Activated naive CD8-positive, alpha-beta T cell treated with anti-CD3 and anti-CD28 coated beads, Interleukin-2, amount 10 ng/mL, durations not matched to agents 7 days and 5 days (primary cell): Measurements from ENCODE around the gene PXYLP1. TPM values are rescaled to one million over a fixed set of nuclear protein-coding genes. Genes with fewer than 3 reads are reported as not detected.

Experiments used
- ATAC-seq: fragments of 150-1000 bp; cut with Tn5 transposase; one replicate; pipeline ENCODE4 v1.10.0; 2021; ENCODE audit warnings: low read depth, moderate library complexity
- POLR2A ChIA-PET: fragments of 350-600 bp; sonication (Branson Sonifier 250); formaldehyde crosslinking; loops from one replicate; lab custom pipeline; 2021; ENCODE audit warnings: antibody characterized with exemption; lab: Charles Lee
- DNase-seq: peaks from one replicate; pipeline ENCODE4 v3.0.0; 2021
- H3K27ac Mint-ChIP-seq: one replicate; pipeline ENCODE4 v1.8.0; 2022; ENCODE audit warnings: mild to moderate bottlenecking, mixed read lengths
- H3K27me3 Mint-ChIP-seq: one replicate; pipeline ENCODE4 v1.8.0; 2022; ENCODE audit warnings: mild to moderate bottlenecking, moderate library complexity, mixed read lengths
- H3K36me3 Mint-ChIP-seq: one replicate; pipeline ENCODE4 v1.8.0; 2021; ENCODE audit warnings: mild to moderate bottlenecking, mixed read lengths
- H3K4me1 Mint-ChIP-seq: one replicate; pipeline ENCODE4 v1.8.0; 2021; ENCODE audit warnings: mixed read lengths
- H3K4me3 Mint-ChIP-seq: one replicate; pipeline ENCODE4 v1.8.0; 2022; ENCODE audit warnings: mild to moderate bottlenecking, moderate library complexity, mixed read lengths
- H3K9me3 Mint-ChIP-seq: one replicate; pipeline ENCODE4 v1.8.0; 2021; ENCODE audit warnings: mixed read lengths
- total RNA-seq, 2 experiments: library from RNA; stranded (reverse); gene quantifications; one replicate each; pipeline ENCODE4 v1.2.3, GENCODE V29; 2021

Gene PXYLP1
- total RNA-seq, 2 experiments from 2014 or later: 15.8 to 19.5 TPM

DNA sequence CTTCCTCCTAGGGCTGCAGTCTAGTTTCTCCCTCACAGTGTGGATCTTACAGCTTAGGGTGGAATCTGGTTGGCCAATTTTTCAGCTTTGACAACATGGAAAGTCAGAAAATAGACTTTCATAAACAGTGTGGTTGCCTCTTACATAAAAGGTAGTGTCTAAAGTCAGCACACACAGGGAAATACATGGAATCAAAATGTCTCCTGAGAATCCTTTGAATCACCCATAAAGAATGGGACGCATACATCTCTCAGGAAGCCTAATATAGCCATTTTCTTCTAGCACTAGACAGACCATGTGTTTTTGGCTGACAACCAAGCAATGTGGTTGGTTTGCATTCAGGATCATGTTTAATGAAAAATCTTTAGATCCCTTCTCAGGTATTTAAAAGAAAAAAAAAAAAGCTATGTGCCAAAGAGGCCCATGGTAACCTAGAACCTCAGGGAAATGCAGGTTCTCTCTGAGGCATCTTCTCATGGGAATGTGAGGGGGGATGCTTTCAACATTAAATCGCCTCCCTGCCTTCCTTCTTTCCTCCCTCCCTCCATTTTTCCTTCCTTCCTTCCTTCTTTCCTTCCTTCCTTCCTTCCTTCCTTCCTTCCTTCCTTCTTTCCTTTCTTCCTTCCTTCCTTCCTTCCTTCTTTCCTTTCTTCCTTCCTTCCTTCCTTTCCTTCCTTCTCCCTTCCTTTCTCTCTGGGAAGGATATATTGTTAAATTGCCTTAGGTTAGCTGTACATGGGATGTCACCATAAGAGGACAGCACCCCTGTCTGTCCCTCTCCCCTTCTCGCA, 102.4 kb downstream of the PXYLP1 start:
- H3K36me3 Mint-ChIP-seq: no peaks in the 10 kb centered on the region
- no peaks in the 10 kb centered on the region for H3K4me1 Mint-ChIP-seq
- POLR2A ChIA-PET: interaction anchor here (0.7 kb wide), 1 partner anchor 119 kb away, joined by 5 read pairs; no protein-coding TSS in a partner anchor
- H3K27me3 Mint-ChIP-seq: peaks cover 2% of the 10 kb centered on the region
- no peak overlapping the region for H3K27ac Mint-ChIP-seq
- no peak overlapping the region for H3K4me3 Mint-ChIP-seq
- DNase-seq: no peak
- no peak for ATAC-seq
- H3K9me3 Mint-ChIP-seq: no peaks in the 10 kb centered on the region

DNA sequence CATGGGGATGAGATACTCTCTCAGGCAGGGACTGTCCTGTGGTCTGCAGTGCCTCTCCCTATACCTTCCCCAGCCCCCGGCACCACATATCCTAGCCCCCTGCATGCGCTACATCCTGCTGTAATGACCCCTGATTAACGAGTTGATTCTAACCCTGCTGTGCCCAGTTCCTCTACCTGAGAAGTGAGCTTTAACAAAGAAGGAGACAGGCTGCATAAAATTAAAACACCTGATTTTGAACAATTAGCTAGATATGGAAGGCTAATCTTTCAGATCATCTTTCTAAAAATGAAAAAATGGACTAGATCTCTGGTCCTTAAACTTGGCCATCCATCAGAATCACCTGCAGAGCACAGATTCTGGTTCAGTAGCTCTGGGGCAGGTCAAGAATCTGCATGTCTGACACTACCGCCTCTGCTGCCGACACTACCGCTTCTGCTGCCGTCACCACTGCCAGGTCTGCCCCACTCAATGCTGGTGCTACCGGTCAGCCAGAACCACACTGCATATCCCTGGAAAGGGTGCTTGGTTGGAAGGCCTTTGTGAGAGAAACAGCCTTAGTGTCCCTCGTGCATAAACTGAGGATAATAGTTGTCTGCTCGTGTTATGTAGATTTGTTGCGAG, 103.1 kb downstream of the PXYLP1 start:
- H3K9me3 Mint-ChIP-seq: no peaks in the 10 kb centered on the region
- DNase-seq (no peak), ATAC-seq (no peak)
- no peaks in the 10 kb centered on the region for H3K36me3 Mint-ChIP-seq
- POLR2A ChIA-PET: interaction anchor here (0.7 kb wide), 1 partner anchor 118 kb away, joined by 5 read pairs; no protein-coding TSS in a partner anchor
- peaks cover 2% of the 10 kb centered on the region for H3K27me3 Mint-ChIP-seq
- no peaks in the 10 kb centered on the region for H3K4me1 Mint-ChIP-seq
- H3K4me3 Mint-ChIP-seq: no peak overlapping the region
- H3K27ac Mint-ChIP-seq: no peak overlapping the region

DNA sequence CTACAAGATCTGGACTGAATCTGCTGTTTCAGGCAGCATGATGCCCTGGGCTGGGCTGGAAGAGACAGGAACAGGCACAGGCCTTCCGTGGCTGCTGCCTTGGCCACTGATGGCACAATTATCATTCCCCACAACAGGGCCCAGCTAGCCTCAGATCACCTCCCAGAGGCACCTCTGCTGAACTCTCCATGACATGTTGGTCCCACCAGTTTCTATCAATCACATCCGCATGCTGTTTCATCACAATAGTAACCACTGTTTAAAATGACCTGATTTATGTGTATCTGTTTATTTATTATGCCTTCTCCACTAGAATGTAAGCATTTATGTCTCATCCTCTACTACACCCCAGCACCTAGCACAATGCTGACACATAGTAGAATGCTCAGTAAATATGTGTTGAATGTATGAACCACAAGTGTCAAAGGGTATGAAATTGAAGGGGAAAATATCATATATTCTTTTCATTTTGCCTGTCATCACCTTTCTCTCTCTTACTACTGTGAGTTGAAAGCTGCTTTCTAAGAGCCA, 104.0 kb downstream of the PXYLP1 start:
- Mint-ChIP-seq H3K27me3 (peaks cover 2% of the 10 kb centered on the region), H3K4me3 (no peak overlapping the region), H3K27ac (no peak overlapping the region), H3K4me1 (no peaks in the 10 kb centered on the region), H3K9me3 (no peaks in the 10 kb centered on the region), H3K36me3 (no peaks in the 10 kb centered on the region)
- ATAC-seq: no peak
- no peak for DNase-seq
- POLR2A ChIA-PET: no interaction called here

DNA sequence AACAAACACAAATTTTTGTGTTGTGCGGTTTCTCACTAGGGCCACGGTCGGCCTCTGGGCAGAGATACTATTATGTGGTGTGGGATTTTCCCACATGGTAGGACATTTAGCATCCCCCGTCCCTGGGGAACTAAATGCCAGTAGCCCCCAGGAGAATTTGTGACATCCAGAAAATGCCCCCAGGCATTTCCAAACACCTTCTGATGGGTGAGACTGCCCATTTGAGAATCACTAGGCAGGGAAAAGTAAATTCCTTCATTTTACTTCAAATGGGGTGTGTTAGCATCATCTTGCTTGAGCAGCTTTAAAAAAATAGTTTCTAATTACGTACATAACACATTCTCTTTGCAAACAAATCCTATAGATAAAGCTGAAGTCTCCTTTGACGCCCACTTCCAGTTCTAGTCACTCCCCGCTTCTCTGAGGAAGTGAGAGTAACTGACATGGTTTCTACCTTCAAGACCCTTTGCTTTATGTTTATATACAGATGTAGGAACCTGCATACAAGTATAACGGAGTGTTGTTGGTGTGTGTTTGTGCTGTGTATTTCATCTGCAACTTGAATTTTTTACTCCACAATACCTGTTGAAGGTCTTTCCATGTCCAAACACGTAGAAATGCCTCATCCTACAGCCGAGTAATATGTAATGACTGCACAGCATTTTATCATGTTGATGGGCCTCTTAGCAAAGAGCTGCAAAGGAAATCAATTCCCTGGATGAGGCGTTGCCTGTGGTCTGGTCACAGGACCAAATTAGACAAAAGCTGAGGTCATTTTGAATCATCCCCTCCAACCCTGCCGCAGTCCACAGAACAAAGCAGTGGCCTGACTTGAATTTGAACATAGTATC, 105.3 kb downstream of the PXYLP1 start:
- DNase-seq: no peak
- Mint-ChIP-seq H3K36me3 (no peaks in the 10 kb centered on the region), H3K4me3 (no peak overlapping the region), H3K27ac (no peak overlapping the region), H3K9me3 (peaks cover 2% of the 10 kb centered on the region), H3K27me3 (peaks cover 8% of the 10 kb centered on the region), H3K4me1 (no peaks in the 10 kb centered on the region)
- no peak for ATAC-seq
- POLR2A ChIA-PET: no interaction called here

DNA sequence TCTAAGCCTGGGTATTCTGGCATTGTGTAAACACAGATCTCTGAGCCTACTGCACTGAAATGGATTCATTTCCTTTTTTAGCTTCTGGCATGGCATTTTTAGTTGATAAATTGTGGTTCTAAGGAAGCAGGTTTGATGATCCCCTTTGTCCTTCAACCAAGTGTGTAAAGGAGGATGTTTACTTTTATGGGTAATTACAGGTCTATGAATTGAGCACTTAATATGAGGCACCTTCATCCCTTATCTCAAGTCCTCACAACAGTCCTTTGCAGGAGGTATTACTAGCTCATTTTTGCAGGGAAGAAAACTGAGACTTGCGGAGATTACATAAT, 105.9 kb downstream of the PXYLP1 start:
- POLR2A ChIA-PET: no interaction called here
- Mint-ChIP-seq H3K27me3 (peaks cover 8% of the 10 kb centered on the region), H3K9me3 (peaks cover 2% of the 10 kb centered on the region), H3K36me3 (no peaks in the 10 kb centered on the region), H3K4me3 (no peak overlapping the region), H3K4me1 (no peaks in the 10 kb centered on the region), H3K27ac (no peak overlapping the region)
- DNase-seq (no peak), ATAC-seq (no peak)

DNA sequence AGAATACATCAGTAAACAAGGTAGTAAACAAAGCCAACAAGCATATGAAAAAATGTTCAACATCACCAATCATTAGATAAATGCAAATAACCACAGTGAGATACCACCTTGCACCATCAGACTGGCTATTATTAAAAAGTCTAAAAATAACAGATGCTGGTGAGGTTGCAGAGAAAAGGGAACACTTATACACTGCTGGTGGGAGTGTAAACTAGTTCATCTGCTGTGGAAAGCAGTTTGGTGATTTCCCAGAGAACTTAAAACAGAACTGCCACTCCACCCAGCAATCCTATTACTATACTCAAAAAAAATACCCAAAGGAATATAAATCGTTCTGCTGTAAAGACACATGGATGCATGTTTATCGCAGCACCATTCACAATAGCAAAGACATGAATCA, 106.4 kb downstream of the PXYLP1 start:
- ATAC-seq: no peak
- H3K4me3 Mint-ChIP-seq: no peak overlapping the region
- no peaks in the 10 kb centered on the region for H3K4me1 Mint-ChIP-seq
- POLR2A ChIA-PET: no interaction called here
- H3K27me3 Mint-ChIP-seq: peaks cover 10% of the 10 kb centered on the region
- no peaks in the 10 kb centered on the region for H3K36me3 Mint-ChIP-seq
- DNase-seq: no peak
- no peak overlapping the region for H3K27ac Mint-ChIP-seq
- peaks cover 2% of the 10 kb centered on the region for H3K9me3 Mint-ChIP-seq

DNA sequence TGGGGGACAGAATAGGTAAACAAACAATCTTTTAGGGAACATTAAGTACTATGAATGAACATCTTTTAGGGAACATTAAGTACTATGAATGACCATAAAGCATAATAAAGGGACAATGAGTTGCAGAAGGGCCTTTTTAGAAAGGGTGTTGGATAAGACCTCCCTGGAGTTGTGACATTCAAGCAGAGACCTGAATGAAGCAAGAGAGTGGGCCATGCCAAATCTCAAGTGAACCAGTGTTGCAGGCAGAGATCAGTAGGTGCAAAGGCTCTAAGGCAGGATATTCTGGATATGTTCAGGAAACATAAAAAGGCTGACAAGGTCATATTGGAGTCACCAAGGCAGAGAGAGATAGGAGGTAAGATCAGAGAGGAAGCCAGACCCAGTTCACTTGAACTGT, 107.3 kb downstream of the PXYLP1 start:
- Mint-ChIP-seq H3K27ac (no peak overlapping the region), H3K4me3 (no peak overlapping the region), H3K36me3 (no peaks in the 10 kb centered on the region), H3K9me3 (peaks cover 2% of the 10 kb centered on the region), H3K27me3 (peaks cover 10% of the 10 kb centered on the region), H3K4me1 (no peaks in the 10 kb centered on the region)
- ATAC-seq: no peak
- POLR2A ChIA-PET: no interaction called here
- DNase-seq: no peak

DNA sequence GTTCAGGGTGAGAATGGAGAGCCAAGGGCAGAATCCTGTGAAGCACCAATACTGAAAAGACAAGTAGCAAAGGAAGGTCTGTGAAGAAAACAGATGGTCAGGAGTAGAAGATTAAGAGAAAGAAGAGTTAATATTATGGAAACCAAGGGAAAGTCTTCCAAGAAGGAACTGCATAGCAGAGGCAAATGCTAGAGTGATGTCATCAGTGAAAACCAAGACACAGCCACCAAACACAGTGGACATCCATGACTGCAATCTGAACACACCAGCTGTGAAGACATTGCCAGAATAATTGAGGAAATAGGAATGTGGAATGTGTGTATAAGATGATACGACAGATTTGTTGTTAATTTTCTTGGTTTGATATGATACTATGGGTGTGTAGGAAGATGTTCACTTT, 109.9 kb downstream of the PXYLP1 start:
- POLR2A ChIA-PET: no interaction called here
- no peaks in the 10 kb centered on the region for H3K36me3 Mint-ChIP-seq
- H3K4me3 Mint-ChIP-seq: no peak overlapping the region
- H3K27ac Mint-ChIP-seq: no peak overlapping the region
- peaks cover 11% of the 10 kb centered on the region for H3K27me3 Mint-ChIP-seq
- ATAC-seq (no peak), DNase-seq (no peak)
- H3K4me1 Mint-ChIP-seq: no peaks in the 10 kb centered on the region
- H3K9me3 Mint-ChIP-seq: peaks cover 2% of the 10 kb centered on the region

DNA sequence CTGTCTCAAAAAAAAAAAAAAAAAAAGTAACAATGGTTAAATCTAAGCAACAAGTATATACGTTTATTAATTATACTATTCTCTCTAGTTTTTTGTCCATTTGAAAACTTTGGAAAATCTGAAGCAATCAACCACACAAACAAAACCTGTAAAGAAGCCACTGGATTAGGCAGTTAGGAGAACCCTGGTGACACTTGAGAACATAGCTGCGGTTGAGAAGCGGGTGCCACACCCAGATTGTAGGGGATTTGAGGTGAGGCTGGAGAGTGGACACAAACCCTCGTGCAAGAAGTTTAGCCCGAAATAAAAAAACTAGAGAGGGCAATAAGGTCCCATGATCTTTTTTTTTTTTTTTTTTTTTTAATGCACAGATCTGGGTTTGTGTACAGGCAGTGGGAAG, 110.8 kb downstream of the PXYLP1 start:
- Mint-ChIP-seq H3K27ac (no peak overlapping the region), H3K9me3 (peaks cover 2% of the 10 kb centered on the region), H3K4me3 (no peak overlapping the region), H3K4me1 (no peaks in the 10 kb centered on the region), H3K27me3 (peaks cover 11% of the 10 kb centered on the region), H3K36me3 (no peaks in the 10 kb centered on the region)
- DNase-seq (no peak), ATAC-seq (no peak)
- POLR2A ChIA-PET: no interaction called here

DNA sequence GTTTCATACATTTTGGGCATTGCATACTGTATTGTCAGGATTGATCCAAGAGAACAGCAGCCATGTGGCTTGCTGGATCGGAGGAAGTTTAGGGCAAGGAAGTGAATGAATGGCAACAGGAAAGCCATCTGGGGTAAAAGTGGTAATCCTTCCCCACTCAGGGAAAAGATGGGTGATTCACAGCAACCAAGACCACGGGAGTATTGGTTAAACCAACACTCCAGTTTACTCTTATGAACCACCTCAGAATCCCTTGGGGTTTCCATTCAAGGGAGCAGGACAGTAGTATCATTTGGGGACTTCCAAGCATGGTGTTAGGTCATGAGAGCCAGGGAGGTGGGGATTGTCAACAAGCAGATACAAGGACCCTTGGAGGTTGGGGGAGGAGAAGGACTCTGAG, 111.5 kb downstream of the PXYLP1 start:
- POLR2A ChIA-PET: no interaction called here
- no peaks in the 10 kb centered on the region for H3K4me1 Mint-ChIP-seq
- ATAC-seq (no peak), DNase-seq (no peak)
- H3K4me3 Mint-ChIP-seq: no peak overlapping the region
- H3K9me3 Mint-ChIP-seq: peaks cover 2% of the 10 kb centered on the region
- no peaks in the 10 kb centered on the region for H3K36me3 Mint-ChIP-seq
- H3K27me3 Mint-ChIP-seq: peaks cover 11% of the 10 kb centered on the region
- H3K27ac Mint-ChIP-seq: no peak overlapping the region

DNA sequence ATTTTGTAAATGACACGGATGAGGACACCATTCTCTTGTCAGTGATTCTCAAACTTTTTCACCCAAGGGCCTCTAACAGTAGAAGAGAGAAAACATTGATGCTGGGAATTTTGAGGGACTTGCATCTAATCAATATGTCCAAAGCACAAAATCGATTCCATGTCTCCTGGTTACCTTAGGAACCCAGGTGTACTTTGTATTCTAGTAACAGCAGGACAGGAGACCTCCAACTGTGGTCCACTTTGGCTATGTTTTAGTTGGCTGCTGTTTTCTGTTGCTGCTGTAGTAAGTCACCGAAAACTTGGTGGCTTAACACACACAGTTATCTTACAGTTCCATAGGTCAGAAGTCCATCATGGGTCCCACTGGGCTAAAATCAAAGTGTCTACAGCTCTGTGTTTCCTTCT, 112.2 kb downstream of the PXYLP1 start:
- Mint-ChIP-seq H3K27ac (no peak overlapping the region), H3K4me3 (no peak overlapping the region), H3K27me3 (peaks cover 11% of the 10 kb centered on the region), H3K36me3 (no peaks in the 10 kb centered on the region), H3K9me3 (peaks cover 4% of the 10 kb centered on the region), H3K4me1 (no peaks in the 10 kb centered on the region)
- POLR2A ChIA-PET: no interaction called here
- ATAC-seq (no peak), DNase-seq (no peak)
